ENCODE measurements around the gene ADGRV1.

GRCh38 chr5:90747693-90748092 lies 189.1 kb downstream of the ADGRV1 start:
- no peak for TF ChIP-seq EGR1 (IDR thresholded peaks at IDR 0.05)
- TF ChIP-seq USF1 (IDR thresholded peaks at IDR 0.05): no peak
- no peak for TF ChIP-seq REST (IDR thresholded peaks at IDR 0.05; ENCODE audit: low read depth)
- TF ChIP-seq EP300 (IDR thresholded peaks at IDR 0.05; ENCODE audit: borderline replicate concordance): no peak
- TF ChIP-seq ZBTB7A (IDR thresholded peaks at IDR 0.05; ENCODE audit: low read depth): no peak
- no peak for TF ChIP-seq FOXM1 (IDR thresholded peaks at IDR 0.05; ENCODE audit: borderline replicate concordance, low read depth)
- TF ChIP-seq CEBPB (IDR thresholded peaks at IDR 0.05): no peak
